HEK293 (cell line): Measurements from ENCODE around the gene CDKAL1.
A peak's percentile ranks its signal among the peaks of the same experiment; 100 is the strongest.

Experiments used
- CTCF ChIA-PET: fragments of 350-600 bp; formaldehyde crosslinking; extraction: SDS; loops from one replicate; lab custom pipeline; 2021; ENCODE audit warnings: antibody characterized with exemption; lab: Yijun Ruan, JAX
- POLR2A ChIA-PET: fragments of 300-600 bp; formaldehyde crosslinking; extraction: SDS; loops from one replicate; lab custom pipeline; 2020; ENCODE audit warnings: antibody characterized with exemption, inconsistent platforms; lab: Yijun Ruan, JAX
- H3K27ac ChIP-seq: fragments of 200-500 bp; sonication (Bioruptor generic); 2 replicates; pipeline ENCODE4 v1.5.1; 2014; ENCODE audit warnings: low read depth, low read length, control low read depth, inconsistent platforms; ENCODE audit errors: extremely low read depth
- H3K36me3 ChIP-seq, 2 experiments: fragments of 200-500 bp in 1 of 2; sonication (Bioruptor generic) in 1 of 2; 1 replicate in 1 of 2; 2 replicates in 1 of 2; pipeline ENCODE4 v1.5.1; 2014 to 2017; ENCODE audit warnings: inconsistent platforms in 2 of 2, low read length in 2 of 2; ENCODE audit not compliant: control insufficient read depth in 2 of 2, insufficient read depth in 1 of 2
- H3K4me1 ChIP-seq: fragments of 200-500 bp; sonication (Bioruptor generic); 2 replicates; pipeline ENCODE4 v1.5.1; 2014; ENCODE audit warnings: mild to moderate bottlenecking, low read length, inconsistent platforms; ENCODE audit not compliant: control insufficient read depth, insufficient read depth
- H3K4me3 ChIP-seq: 2 replicates; pipeline ENCODE4 v1.5.1; 2011; ENCODE audit warnings: low read depth, mild to moderate bottlenecking, control low read depth, low read length, moderate library complexity
- H3K9me3 ChIP-seq: fragments of 200-500 bp; sonication (Bioruptor generic); 2 replicates; pipeline ENCODE4 v1.5.1; 2014; ENCODE audit warnings: low read depth, low read length, inconsistent platforms; ENCODE audit not compliant: control insufficient read depth, insufficient read depth
- BCL11A ChIP-seq: fragments of 450-650 bp; formaldehyde crosslinking; IDR thresholded peaks from 2 replicates; pipeline ENCODE4 v1.5.1; 2016; ENCODE audit warnings: low read depth, missing biosample characterization, missing genetic modification characterization
- INSM2 ChIP-seq: fragments of 450-650 bp; formaldehyde crosslinking; IDR thresholded peaks from 2 replicates; pipeline ENCODE4 v1.5.1; 2016; ENCODE audit warnings: missing biosample characterization, missing genetic modification characterization
- MEIS1 ChIP-seq: sonication (generic); formaldehyde crosslinking; IDR thresholded peaks from 2 replicates; pipeline ENCODE4 v1.8.1; 2022; ENCODE audit warnings: missing genetic modification reagents, mild to moderate bottlenecking, borderline replicate concordance
- SALL2 ChIP-seq: fragments of 450-650 bp; formaldehyde crosslinking; IDR thresholded peaks from 2 replicates; pipeline ENCODE4 v1.5.0; 2017; ENCODE audit warnings: missing biosample characterization, mild to moderate bottlenecking, missing genetic modification characterization, borderline replicate concordance
- SP7 ChIP-seq: fragments of 450-650 bp; formaldehyde crosslinking; IDR thresholded peaks from 2 replicates; pipeline ENCODE4 v1.5.1; 2016; ENCODE audit warnings: missing biosample characterization, missing genetic modification characterization
- TCF7L2 ChIP-seq: IDR thresholded peaks from 2 replicates; pipeline ENCODE4 v1.6.1; 2011; ENCODE audit warnings: low read depth, mild to moderate bottlenecking, inconsistent platforms, low read length, moderate library complexity, borderline replicate concordance
- TRIM28 ChIP-seq: IDR thresholded peaks from 2 replicates; pipeline ENCODE4 v1.6.1; 2011; ENCODE audit warnings: low read length, control low read depth, borderline replicate concordance
- ZBTB10 ChIP-seq: fragments of 450-650 bp; formaldehyde crosslinking; IDR thresholded peaks from 2 replicates; pipeline ENCODE4 v1.5.1; 2016; ENCODE audit warnings: missing biosample characterization, missing genetic modification characterization
- ZBTB11 ChIP-seq: fragments of 450-650 bp; formaldehyde crosslinking; conservative IDR thresholded peaks from 2 replicates; pipeline ENCODE4 v1.5.1; 2016; ENCODE audit warnings: low read depth, missing biosample characterization, missing genetic modification characterization
- ZBTB21 ChIP-seq: fragments of 450-650 bp; formaldehyde crosslinking; IDR thresholded peaks from 2 replicates; pipeline ENCODE4 v1.5.1; 2017; ENCODE audit warnings: missing biosample characterization, missing genetic modification characterization
- ZFHX2 ChIP-seq: fragments of 450-650 bp; formaldehyde crosslinking; conservative IDR thresholded peaks from 2 replicates; pipeline ENCODE4 v1.5.1; 2016; ENCODE audit warnings: missing biosample characterization, missing genetic modification characterization
- ZNF146 ChIP-seq: fragments of 450-650 bp; formaldehyde crosslinking; IDR thresholded peaks from 2 replicates; pipeline ENCODE4 v1.5.1; 2016; ENCODE audit warnings: missing biosample characterization, missing genetic modification characterization
- ZNF184 ChIP-seq: fragments of 450-650 bp; IDR thresholded peaks from 2 replicates; pipeline ENCODE4 v1.5.1; 2018; ENCODE audit warnings: missing biosample characterization, mild to moderate bottlenecking, missing genetic modification characterization
- ZNF302 ChIP-seq: fragments of 450-650 bp; formaldehyde crosslinking; IDR thresholded peaks from 2 replicates; pipeline ENCODE4 v1.5.1; 2016; ENCODE audit warnings: missing biosample characterization, missing genetic modification characterization, low read depth
- ZNF48 ChIP-seq: fragments of 450-650 bp; formaldehyde crosslinking; IDR thresholded peaks from 2 replicates; pipeline ENCODE4 v1.5.1; 2016; ENCODE audit warnings: missing biosample characterization, missing genetic modification characterization
- ZNF501 ChIP-seq: fragments of 450-650 bp; formaldehyde crosslinking; IDR thresholded peaks from 2 replicates; pipeline ENCODE4 v1.5.1; 2016; ENCODE audit warnings: missing biosample characterization, missing genetic modification characterization
- ZNF530 ChIP-seq: fragments of 450-650 bp; formaldehyde crosslinking; IDR thresholded peaks from 2 replicates; pipeline ENCODE4 v1.5.1; 2016; ENCODE audit warnings: low read depth, missing biosample characterization, missing genetic modification characterization
- ZNF555 ChIP-seq: fragments of 450-650 bp; formaldehyde crosslinking; conservative IDR thresholded peaks from 2 replicates; pipeline ENCODE4 v1.5.1; 2017; ENCODE audit warnings: missing biosample characterization, mild to moderate bottlenecking, missing genetic modification characterization, inconsistent platforms
- ZNF571 ChIP-seq: fragments of 450-650 bp; formaldehyde crosslinking; IDR thresholded peaks from 2 replicates; pipeline ENCODE4 v1.5.0; 2017; ENCODE audit warnings: missing biosample characterization, missing genetic modification characterization
- ZNF600 ChIP-seq: fragments of 450-650 bp; formaldehyde crosslinking; IDR thresholded peaks from 2 replicates; pipeline ENCODE4 v1.5.1; 2016; ENCODE audit warnings: missing biosample characterization, missing genetic modification characterization
- ZNF639 ChIP-seq: fragments of 450-650 bp; formaldehyde crosslinking; IDR thresholded peaks from 2 replicates; pipeline ENCODE4 v1.5.1; 2016; ENCODE audit warnings: missing biosample characterization, missing genetic modification characterization
- ZNF658 ChIP-seq: fragments of 450-650 bp; formaldehyde crosslinking; IDR thresholded peaks from 2 replicates; pipeline ENCODE4; 2016; ENCODE audit warnings: missing biosample characterization, missing genetic modification characterization
- ZNF777 ChIP-seq: fragments of 450-650 bp; formaldehyde crosslinking; IDR thresholded peaks from 2 replicates; pipeline ENCODE4 v1.5.1; 2017; ENCODE audit warnings: missing biosample characterization, missing genetic modification characterization, borderline replicate concordance
- ZNF843 ChIP-seq: fragments of 450-650 bp; formaldehyde crosslinking; IDR thresholded peaks from 2 replicates; pipeline ENCODE4 v1.5.1; 2016; ENCODE audit warnings: missing biosample characterization, missing genetic modification characterization
- ZSCAN23 ChIP-seq: fragments of 450-650 bp; formaldehyde crosslinking; IDR thresholded peaks from 2 replicates; pipeline ENCODE4 v1.5.1; 2016; ENCODE audit warnings: missing biosample characterization, missing genetic modification characterization
- ZXDB ChIP-seq: fragments of 450-650 bp; formaldehyde crosslinking; IDR thresholded peaks from 2 replicates; pipeline ENCODE4 v1.5.1; 2016; ENCODE audit warnings: missing biosample characterization, missing genetic modification characterization

The CDKAL1 gene

GRCh38 chr6:21263531-21264287, 729.5 kb downstream of the CDKAL1 start (continued):
- TF ChIP-seq ZNF555 (tag by site-specific recombination) (no peak), SALL2 (tag by site-specific recombination) (no peak), SP7 (tag by site-specific recombination) (no peak), ZBTB10 (peak; percentile 65; the same call in 1 of the 2 replicates), ZBTB21 (tag by site-specific recombination) (peak; percentile 80)

GRCh38 chr6:21264288-21265033, 730.2 kb downstream of the CDKAL1 start:
- Histone ChIP-seq H3K27ac (peak overlapping the region; percentile 98), H3K4me1 (peaks cover 17% of the 10 kb centered on the region), H3K9me3 (no peaks in the 10 kb centered on the region), H3K36me3 (no peaks in the 10 kb centered on the region), H3K4me3 (no peak overlapping the region)
- CTCF ChIA-PET, result interaction anchor here (0.6 to 1.8 kb wide), 3 partner anchors 29 to 568 kb away, joined by 3 to 9 read pairs (median 4); no protein-coding TSS in a partner anchor
- POLR2A ChIA-PET, result interaction anchor here (0.9 to 2.8 kb wide), 2 partner anchors 324 to 329 kb away, joined by 4 to 21 read pairs; partner anchors contain the start of gene SOX4
- no peak for TF ChIP-seq ZBTB11 (tag by site-specific recombination)
- TF ChIP-seq INSM2, result peak; percentile 97
- TF ChIP-seq TCF7L2, result peak; percentile 99
- TF ChIP-seq ZNF48, result no peak
- peak; percentile 82 for TF ChIP-seq BCL11A (tag by site-specific recombination)
- no peak for TF ChIP-seq ZNF555 (tag by site-specific recombination)
- TF ChIP-seq ZNF843 (tag by site-specific recombination), result peak; percentile 100
- TF ChIP-seq ZNF146 (tag by site-specific recombination), result 0 out of 2 replicates have a peak, but pooled peaks have one; percentile 31
- no peak for TF ChIP-seq MEIS1 (CRISPR knock-in tag)
- peak; percentile 85 for TF ChIP-seq ZNF501 (tag by site-specific recombination)
- no peak for TF ChIP-seq ZNF658 (tag by site-specific recombination)
- TF ChIP-seq ZNF600, result no peak
- 0 out of 2 replicates have a peak, but pooled peaks have one; percentile 41 for TF ChIP-seq ZNF184
- peak; percentile 84 for TF ChIP-seq ZNF639 (tag by site-specific recombination)
- TF ChIP-seq ZNF571 (tag by site-specific recombination), result no peak
- TF ChIP-seq ZXDB (tag by site-specific recombination), result peak; percentile 98
- peak; percentile 78 for TF ChIP-seq ZFHX2 (tag by site-specific recombination)
- TF ChIP-seq TRIM28, result peak; percentile 98
- 0 out of 2 replicates have a peak, but pooled peaks have one; percentile 48 for TF ChIP-seq ZNF302
- TF ChIP-seq ZNF777 (tag by site-specific recombination), result no peak
- peak; percentile 82; the same call in 1 of the 2 replicates for TF ChIP-seq ZNF530 (tag by site-specific recombination)
- peak; percentile 65; the same call in 1 of the 2 replicates for TF ChIP-seq ZSCAN23 (tag by site-specific recombination)
